Ishikawa (cell line): ENCODE measurements around the gene TMUB2.

Experiments
- CEBPB ChIP-seq: IDR thresholded peaks from 2 replicates; pipeline ENCODE4 v1.6.1; 2012
- EP300 ChIP-seq: IDR thresholded peaks from 2 replicates; pipeline ENCODE4 v1.6.1; 2012; ENCODE audit warnings: borderline replicate concordance
- FOXM1 ChIP-seq: IDR thresholded peaks from 2 replicates; pipeline ENCODE4 v1.6.1; 2012; ENCODE audit warnings: low read depth, borderline replicate concordance
- MAX ChIP-seq: IDR thresholded peaks from 2 replicates; pipeline ENCODE4 v1.6.1; 2012
- TAF1 ChIP-seq: IDR thresholded peaks from 2 replicates; pipeline ENCODE4 v1.6.1; 2012; ENCODE audit warnings: low read depth, mild to moderate bottlenecking
- TCF12 ChIP-seq: IDR thresholded peaks from 2 replicates; pipeline ENCODE4 v1.6.1; 2012; ENCODE audit warnings: low read depth
- ZBTB7A ChIP-seq: IDR thresholded peaks from 2 replicates; pipeline ENCODE4 v1.6.1; 2012; ENCODE audit warnings: low read depth
- TF ChIP-seq, protein P1 (sequence below): IDR thresholded peaks from 2 replicates; pipeline ENCODE4 v1.6.1; 2012; ENCODE audit warnings: low read depth, mild to moderate bottlenecking

DNA sequence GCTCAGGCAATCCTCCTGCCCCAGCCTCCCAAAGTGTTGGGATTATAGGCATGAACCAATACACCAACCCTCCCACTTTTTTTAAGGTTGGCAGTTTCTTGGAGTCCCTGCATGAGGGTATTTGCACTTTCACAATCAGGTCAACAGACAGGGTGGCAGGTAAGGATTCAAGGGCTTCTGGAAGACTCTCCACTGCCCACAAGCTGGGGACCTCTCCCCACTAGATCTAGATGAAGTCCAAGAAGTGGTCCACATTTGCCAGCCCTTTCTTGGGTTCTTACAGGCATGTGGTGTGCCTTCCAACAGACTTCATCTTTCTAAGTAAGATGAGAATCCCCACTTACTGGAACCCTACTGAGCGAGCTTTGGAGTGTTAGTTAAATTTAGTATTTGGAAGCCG lies 12.3 kb upstream of the TMUB2 start:
- no peak for TF ChIP-seq EP300
- no peak for TF ChIP-seq TCF12
- TF ChIP-seq TAF1: no peak
- no peak for TF ChIP-seq FOXM1
- no peak for TF ChIP-seq MAX
- TF ChIP-seq, protein P1, sequence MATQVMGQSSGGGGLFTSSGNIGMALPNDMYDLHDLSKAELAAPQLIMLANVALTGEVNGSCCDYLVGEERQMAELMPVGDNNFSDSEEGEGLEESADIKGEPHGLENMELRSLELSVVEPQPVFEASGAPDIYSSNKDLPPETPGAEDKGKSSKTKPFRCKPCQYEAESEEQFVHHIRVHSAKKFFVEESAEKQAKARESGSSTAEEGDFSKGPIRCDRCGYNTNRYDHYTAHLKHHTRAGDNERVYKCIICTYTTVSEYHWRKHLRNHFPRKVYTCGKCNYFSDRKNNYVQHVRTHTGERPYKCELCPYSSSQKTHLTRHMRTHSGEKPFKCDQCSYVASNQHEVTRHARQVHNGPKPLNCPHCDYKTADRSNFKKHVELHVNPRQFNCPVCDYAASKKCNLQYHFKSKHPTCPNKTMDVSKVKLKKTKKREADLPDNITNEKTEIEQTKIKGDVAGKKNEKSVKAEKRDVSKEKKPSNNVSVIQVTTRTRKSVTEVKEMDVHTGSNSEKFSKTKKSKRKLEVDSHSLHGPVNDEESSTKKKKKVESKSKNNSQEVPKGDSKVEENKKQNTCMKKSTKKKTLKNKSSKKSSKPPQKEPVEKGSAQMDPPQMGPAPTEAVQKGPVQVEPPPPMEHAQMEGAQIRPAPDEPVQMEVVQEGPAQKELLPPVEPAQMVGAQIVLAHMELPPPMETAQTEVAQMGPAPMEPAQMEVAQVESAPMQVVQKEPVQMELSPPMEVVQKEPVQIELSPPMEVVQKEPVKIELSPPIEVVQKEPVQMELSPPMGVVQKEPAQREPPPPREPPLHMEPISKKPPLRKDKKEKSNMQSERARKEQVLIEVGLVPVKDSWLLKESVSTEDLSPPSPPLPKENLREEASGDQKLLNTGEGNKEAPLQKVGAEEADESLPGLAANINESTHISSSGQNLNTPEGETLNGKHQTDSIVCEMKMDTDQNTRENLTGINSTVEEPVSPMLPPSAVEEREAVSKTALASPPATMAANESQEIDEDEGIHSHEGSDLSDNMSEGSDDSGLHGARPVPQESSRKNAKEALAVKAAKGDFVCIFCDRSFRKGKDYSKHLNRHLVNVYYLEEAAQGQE: no peak
- no peak for TF ChIP-seq ZBTB7A
- no peak for TF ChIP-seq CEBPB
